ENCODE results near the gene ARPC4.

ARPC4 gene

DNA sequence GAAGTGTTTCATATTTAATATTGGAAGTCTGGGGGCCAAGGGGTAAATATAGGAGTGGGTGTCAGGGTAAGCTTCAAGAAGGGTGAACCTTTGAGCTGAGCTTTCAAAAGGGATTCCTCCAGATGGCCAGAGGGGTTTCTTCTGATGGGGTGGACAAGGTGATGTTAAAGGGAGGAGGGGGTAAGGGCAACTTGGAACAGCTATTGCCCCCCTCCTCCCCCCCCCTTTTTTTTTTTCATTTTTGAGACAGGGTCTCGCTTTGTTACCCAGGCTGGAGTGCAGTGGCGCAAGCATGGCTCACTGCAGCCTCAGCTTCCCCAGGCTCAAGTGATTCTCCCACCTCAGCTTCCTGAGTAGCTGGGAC, 15.1 kb downstream of the ARPC4 start:
- TF ChIP-seq, protein P1, sequence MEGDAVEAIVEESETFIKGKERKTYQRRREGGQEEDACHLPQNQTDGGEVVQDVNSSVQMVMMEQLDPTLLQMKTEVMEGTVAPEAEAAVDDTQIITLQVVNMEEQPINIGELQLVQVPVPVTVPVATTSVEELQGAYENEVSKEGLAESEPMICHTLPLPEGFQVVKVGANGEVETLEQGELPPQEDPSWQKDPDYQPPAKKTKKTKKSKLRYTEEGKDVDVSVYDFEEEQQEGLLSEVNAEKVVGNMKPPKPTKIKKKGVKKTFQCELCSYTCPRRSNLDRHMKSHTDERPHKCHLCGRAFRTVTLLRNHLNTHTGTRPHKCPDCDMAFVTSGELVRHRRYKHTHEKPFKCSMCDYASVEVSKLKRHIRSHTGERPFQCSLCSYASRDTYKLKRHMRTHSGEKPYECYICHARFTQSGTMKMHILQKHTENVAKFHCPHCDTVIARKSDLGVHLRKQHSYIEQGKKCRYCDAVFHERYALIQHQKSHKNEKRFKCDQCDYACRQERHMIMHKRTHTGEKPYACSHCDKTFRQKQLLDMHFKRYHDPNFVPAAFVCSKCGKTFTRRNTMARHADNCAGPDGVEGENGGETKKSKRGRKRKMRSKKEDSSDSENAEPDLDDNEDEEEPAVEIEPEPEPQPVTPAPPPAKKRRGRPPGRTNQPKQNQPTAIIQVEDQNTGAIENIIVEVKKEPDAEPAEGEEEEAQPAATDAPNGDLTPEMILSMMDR (IDR thresholded peaks at IDR 0.05; ENCODE audit: low read length), result no peak
- TF ChIP-seq EZH2 (IDR thresholded peaks at IDR 0.05; ENCODE audit: borderline replicate concordance, low read length), result no peak
- Histone ChIP-seq H2AFZ (ENCODE audit: low read length) (no peak overlapping the region), H3K27me3 (ENCODE audit: insufficient read depth, low read length) (no peaks in the 10 kb centered on the region), H3K27ac (ENCODE audit: low read depth, low read length, poor library complexity, severe bottlenecking) (peak overlapping the region; percentile 76), H3F3A (ENCODE audit: insufficient read depth, low read length) (peaks cover 4% of the 10 kb centered on the region; the same call in 1 of the 2 replicates), H3K4me2 (ENCODE audit: low read length) (no peak overlapping the region), H3K4me1 (ENCODE audit: insufficient read depth, low read length, severe bottlenecking) (peaks cover 21% of the 10 kb centered on the region), H3K36me3 (ENCODE audit: insufficient read depth, low read length) (peaks cover 67% of the 10 kb centered on the region), H3K4me3 (ENCODE audit: low read depth, low read length, poor library complexity, severe bottlenecking) (no peak overlapping the region), H3K9me3 (ENCODE audit: low read length) (no peaks in the 10 kb centered on the region), H3K9me2 (ENCODE audit: low read depth, low read length) (no peaks in the 10 kb centered on the region), H3K9ac (ENCODE audit: low read length) (no peak overlapping the region), H3K79me2 (ENCODE audit: insufficient read depth, low read length) (no peaks in the 10 kb centered on the region), H4K20me1 (ENCODE audit: insufficient read depth, low read length) (no peaks in the 10 kb centered on the region)

DNA sequence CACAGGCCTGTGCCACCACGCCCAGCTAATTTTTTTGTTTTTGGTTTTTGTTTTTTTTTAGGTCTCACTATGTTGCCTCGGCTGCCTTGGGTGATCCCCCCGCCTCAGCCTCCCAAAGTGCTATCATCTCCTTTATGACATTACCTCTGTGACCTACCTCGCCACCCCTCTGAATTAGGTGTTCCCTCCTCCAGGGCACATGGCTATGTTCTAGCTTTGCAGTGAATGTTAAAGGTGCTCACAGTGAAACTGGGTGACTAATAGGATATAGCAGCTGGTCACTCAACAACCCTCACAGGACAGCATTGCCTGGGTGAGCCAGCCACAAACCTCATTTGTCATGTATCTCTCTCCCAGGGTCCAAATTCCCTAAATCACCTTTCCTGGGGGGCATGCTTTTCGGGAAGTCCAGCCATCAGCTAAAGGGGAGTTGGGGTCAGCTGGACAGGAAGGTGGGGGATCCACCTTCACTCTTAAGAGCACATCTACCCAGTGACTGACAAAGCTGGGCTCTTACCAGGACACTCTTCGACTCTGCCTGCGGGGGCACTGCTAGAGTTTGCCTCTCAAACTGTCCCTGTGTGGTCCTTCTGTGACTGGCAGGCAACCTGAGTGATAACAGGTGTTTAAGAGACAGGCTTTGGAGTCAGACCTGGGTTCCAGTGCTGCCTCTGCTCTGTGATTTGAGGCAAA, 15.6 kb downstream of the ARPC4 start:
- H4K20me1 ChIP-seq (ENCODE audit: insufficient read depth, low read length), result no peaks in the 10 kb centered on the region
- H3K9ac ChIP-seq (ENCODE audit: low read length), result no peak overlapping the region; the same call in 1 of the 2 replicates
- H3K4me3 ChIP-seq (ENCODE audit: low read depth, low read length, poor library complexity, severe bottlenecking), result no peak overlapping the region
- peaks cover 64% of the 10 kb centered on the region for H3K36me3 ChIP-seq (ENCODE audit: insufficient read depth, low read length)
- no peak for TF ChIP-seq EZH2 (IDR thresholded peaks at IDR 0.05; ENCODE audit: borderline replicate concordance, low read length)
- TF ChIP-seq, protein P1 (IDR thresholded peaks at IDR 0.05; ENCODE audit: low read length), result peak; percentile 26; the same call in 1 of the 2 replicates
- no peaks in the 10 kb centered on the region for H3K9me3 ChIP-seq (ENCODE audit: low read length)
- no peak overlapping the region for H2AFZ ChIP-seq (ENCODE audit: low read length)
- H3K9me2 ChIP-seq (ENCODE audit: low read depth, low read length), result no peaks in the 10 kb centered on the region
- H3K4me2 ChIP-seq (ENCODE audit: low read length), result peak overlapping the region; percentile 79
- H3K27me3 ChIP-seq (ENCODE audit: insufficient read depth, low read length), result no peaks in the 10 kb centered on the region
- no peaks in the 10 kb centered on the region for H3K79me2 ChIP-seq (ENCODE audit: insufficient read depth, low read length)
- H3F3A ChIP-seq (ENCODE audit: insufficient read depth, low read length), result peaks cover 4% of the 10 kb centered on the region; the same call in 1 of the 2 replicates
- peak overlapping the region; percentile 76 for H3K27ac ChIP-seq (ENCODE audit: low read depth, low read length, poor library complexity, severe bottlenecking)
- peaks cover 21% of the 10 kb centered on the region for H3K4me1 ChIP-seq (ENCODE audit: insufficient read depth, low read length, severe bottlenecking)

DNA sequence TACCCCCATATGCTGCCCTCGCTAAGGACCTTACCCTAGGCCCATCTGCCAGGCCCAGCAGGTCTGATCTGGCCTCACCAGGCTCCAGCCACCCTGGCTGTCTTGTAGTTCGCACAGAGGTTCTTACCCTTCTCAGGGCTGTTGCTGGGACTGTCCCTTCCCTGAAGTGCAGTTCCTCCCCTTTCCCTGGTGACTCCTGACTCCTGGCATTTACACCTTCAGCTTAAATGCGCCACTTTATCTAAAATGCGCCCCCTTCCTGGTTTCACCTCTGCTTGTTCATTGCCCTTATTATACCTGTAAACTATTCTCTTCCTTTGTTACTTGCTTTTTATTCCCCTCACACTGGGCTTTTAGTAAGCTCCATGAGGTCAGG, 16.3 kb downstream of the ARPC4 start:
- Histone ChIP-seq H3K27me3 (ENCODE audit: insufficient read depth, low read length) (no peaks in the 10 kb centered on the region), H4K20me1 (ENCODE audit: insufficient read depth, low read length) (no peaks in the 10 kb centered on the region), H3K4me3 (ENCODE audit: low read depth, low read length, poor library complexity, severe bottlenecking) (peak overlapping the region; percentile 62), H3K9me2 (ENCODE audit: low read depth, low read length) (no peaks in the 10 kb centered on the region), H3K9ac (ENCODE audit: low read length) (peak overlapping the region; percentile 78), H3K4me1 (ENCODE audit: insufficient read depth, low read length, severe bottlenecking) (peaks cover 21% of the 10 kb centered on the region), H3F3A (ENCODE audit: insufficient read depth, low read length) (peaks cover 4% of the 10 kb centered on the region; the same call in 1 of the 2 replicates), H3K9me3 (ENCODE audit: low read length) (no peaks in the 10 kb centered on the region), H2AFZ (ENCODE audit: low read length) (peak overlapping the region; percentile 5; the same call in 1 of the 2 replicates), H3K79me2 (ENCODE audit: insufficient read depth, low read length) (no peaks in the 10 kb centered on the region), H3K27ac (ENCODE audit: low read depth, low read length, poor library complexity, severe bottlenecking) (peak overlapping the region; percentile 76), H3K4me2 (ENCODE audit: low read length) (peak overlapping the region; percentile 79), H3K36me3 (ENCODE audit: insufficient read depth, low read length) (peaks cover 57% of the 10 kb centered on the region)
- TF ChIP-seq, protein P1 (IDR thresholded peaks at IDR 0.05; ENCODE audit: low read length), result peak; percentile 15; the same call in 1 of the 2 replicates
- no peak for TF ChIP-seq EZH2 (IDR thresholded peaks at IDR 0.05; ENCODE audit: borderline replicate concordance, low read length)
